GM23248 (cell line): Measurements from ENCODE around the gene SLC7A11.

Experiments used
- EZH2 ChIP-seq: fragments of 200-600 bp; sonication (generic); IDR thresholded peaks from 2 replicates; pipeline ENCODE4 v1.6.1; 2018; ENCODE audit warnings: antibody characterized with exemption, mild to moderate bottlenecking; ENCODE audit not compliant: insufficient read depth, poor library complexity, severe bottlenecking
- EZH2phosphoT487 ChIP-seq: fragments of 200-600 bp; sonication (generic); IDR thresholded peaks from 2 replicates; pipeline ENCODE4 v1.6.1; 2018; ENCODE audit warnings: antibody characterized with exemption, moderate library complexity, mild to moderate bottlenecking, low read depth; ENCODE audit not compliant: insufficient read depth

DNA sequence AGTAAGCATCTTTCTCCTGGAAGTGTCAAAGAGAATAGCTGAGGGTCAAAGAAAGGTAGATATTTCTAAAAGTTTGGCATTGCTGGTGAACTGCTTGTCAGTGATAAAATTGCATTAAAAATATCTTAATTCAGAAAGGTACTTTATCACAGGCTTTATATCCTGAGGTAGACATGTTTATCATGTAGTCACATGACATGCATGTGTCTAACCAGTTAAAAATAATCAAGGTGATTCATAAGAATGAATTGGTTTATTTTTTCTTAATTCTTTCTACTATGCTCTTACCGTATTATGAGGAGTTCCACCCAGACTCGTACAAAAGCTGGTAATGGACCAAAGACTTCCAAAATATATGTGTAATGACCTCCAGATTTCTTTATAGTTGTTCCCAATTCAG, 6.1 kb downstream of the SLC7A11 start:
- TF ChIP-seq EZH2phosphoT487 (no peak), EZH2 (no peak)
